ENCODE data around the gene CDC6.

CDC6 gene

GRCh38 chr17:40340880-40341807 lies 53.5 kb downstream of the CDC6 start:
- peak; percentile 64 to 74 for DNase-seq (ENCODE audit: low read depth in 2 of 2)

- no peak for DNase-seq (ENCODE audit: low read depth in 2 of 2)
Observed at GRCh38 chr17:40341808-40342503, 54.3 kb downstream of the CDC6 start.

GRCh38 chr17:40342504-40343218 lies 55.0 kb downstream of the CDC6 start:
- no peak for DNase-seq (ENCODE audit: low read depth in 2 of 2)

- DNase-seq (ENCODE audit: low read depth in 2 of 2) = no peak
Observed at GRCh38 chr17:40343219-40344119, 55.8 kb downstream of the CDC6 start.

- no peak for DNase-seq (ENCODE audit: low read depth in 2 of 2)
Observed at GRCh38 chr17:40344421-40345160, 56.9 kb downstream of the CDC6 start.

- no peak for DNase-seq (ENCODE audit: low read depth in 2 of 2)
Observed at GRCh38 chr17:40345161-40345993, 57.7 kb downstream of the CDC6 start.

GRCh38 chr17:40345994-40346764 lies 58.5 kb downstream of the CDC6 start:
- no peak for DNase-seq (ENCODE audit: low read depth in 2 of 2)

GRCh38 chr17:40346765-40347158 lies 59.1 kb downstream of the CDC6 start:
- no peak for DNase-seq (ENCODE audit: low read depth in 2 of 2)

GRCh38 chr17:40347319-40348135 lies 59.8 kb downstream of the CDC6 start:
- DNase-seq (ENCODE audit: low read depth in 2 of 2) = no peak

- no peak for DNase-seq (ENCODE audit: low read depth in 2 of 2)
Observed at GRCh38 chr17:40348136-40348504, 60.4 kb downstream of the CDC6 start.

- no peak for DNase-seq (ENCODE audit: low read depth in 2 of 2)
Observed at GRCh38 chr17:40348562-40349476, 61.1 kb downstream of the CDC6 start.

- DNase-seq (ENCODE audit: low read depth in 2 of 2) = no peak
Observed at GRCh38 chr17:40349477-40349894, 61.8 kb downstream of the CDC6 start.

GRCh38 chr17:40349895-40350688 lies 62.4 kb downstream of the CDC6 start:
- no peak for DNase-seq (ENCODE audit: low read depth in 2 of 2)

- DNase-seq (ENCODE audit: low read depth in 2 of 2) = no peak
Observed at GRCh38 chr17:40350689-40351358, 63.1 kb downstream of the CDC6 start.

Measured in activated CD8-positive, alpha-beta memory T cell treated with anti-CD3 and anti-CD28 coated beads for 4 hours (primary cell).